Upper lobe of left lung (tissue), 4 donors: ENCODE data around the gene VANGL1.

Experiments
- CTCF ChIP-seq, 6 experiments: fragments of 450-650 bp in 4 of 6; fragments of 200-600 bp in 2 of 6; sonication (generic) in 2 of 6; IDR thresholded peaks; one replicate each; pipeline ENCODE4 v1.5.1; 2016 to 2019; ENCODE audit warnings: antibody characterized with exemption in 6 of 6
- EP300 ChIP-seq, 4 donors: sonication (generic); formaldehyde crosslinking; IDR thresholded peaks; one replicate each; pipeline ENCODE4 v1.5.1; 2017; ENCODE audit warnings: antibody characterized with exemption in 4 of 4, control low read depth in 2 of 4
- POLR2A ChIP-seq, 4 donors: fragments of 450-650 bp; IDR thresholded peaks; one replicate each; pipeline ENCODE4 v1.5.1; 2016 to 2017; ENCODE audit warnings: antibody characterized with exemption in 4 of 4, mild to moderate bottlenecking in 2 of 4
- POLR2AphosphoS5 ChIP-seq, 2 donors: sonication (generic); formaldehyde crosslinking; IDR thresholded peaks; one replicate each; pipeline ENCODE4 v1.5.1; 2017; ENCODE audit warnings: antibody characterized with exemption in 2 of 2

GRCh38 chr1:115647507-115647906 lies 5.7 kb downstream of the VANGL1 start:
- TF ChIP-seq CTCF (IDR thresholded peaks at IDR 0.05) = no peak
- no peak for TF ChIP-seq EP300 (IDR thresholded peaks at IDR 0.05)
- no peak for TF ChIP-seq POLR2AphosphoS5 (IDR thresholded peaks at IDR 0.05)
- no peak for TF ChIP-seq POLR2A (IDR thresholded peaks at IDR 0.05)
